ENCODE results near the gene SGPP2.

Gene SGPP2

DNA sequence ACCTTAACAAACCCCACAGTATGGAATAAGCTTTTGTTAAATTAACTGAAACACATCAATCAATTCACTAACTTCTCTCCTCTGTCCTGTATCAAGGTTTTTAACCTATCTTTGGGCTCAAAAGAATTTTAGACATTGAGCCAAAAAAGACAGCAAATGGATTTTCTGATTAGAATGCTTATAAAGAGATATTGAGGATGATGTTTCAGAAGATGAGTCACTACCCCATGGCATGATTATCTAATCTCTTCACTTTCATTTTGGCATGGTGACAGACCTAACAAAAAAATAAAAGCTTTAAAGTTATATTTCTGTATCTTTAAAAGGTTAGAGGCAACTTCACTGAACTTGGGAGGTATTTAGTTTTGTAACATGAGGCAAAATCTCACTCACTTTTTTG, 55.5 kb downstream of the SGPP2 start:
- DNase-seq = no peak

DNA sequence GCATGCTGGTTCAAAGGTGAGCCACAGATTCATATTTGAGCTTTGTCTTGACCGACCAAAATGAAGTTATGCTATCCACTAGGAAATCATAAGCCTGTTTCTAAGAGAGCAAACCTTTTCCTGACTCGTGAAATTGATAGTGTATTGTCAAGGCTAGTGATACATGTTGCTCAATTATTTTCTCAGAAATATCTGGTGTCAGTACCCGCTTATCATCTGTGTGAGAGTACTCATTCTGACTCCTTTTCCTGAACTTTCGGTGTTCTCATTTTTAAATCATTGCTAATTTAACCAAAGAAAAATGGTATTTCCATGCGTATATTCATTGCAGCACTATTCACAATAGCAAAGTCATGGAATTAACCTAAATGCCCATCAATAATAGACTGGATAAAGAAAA, 56.2 kb downstream of the SGPP2 start:
- DNase-seq = no peak

DNA sequence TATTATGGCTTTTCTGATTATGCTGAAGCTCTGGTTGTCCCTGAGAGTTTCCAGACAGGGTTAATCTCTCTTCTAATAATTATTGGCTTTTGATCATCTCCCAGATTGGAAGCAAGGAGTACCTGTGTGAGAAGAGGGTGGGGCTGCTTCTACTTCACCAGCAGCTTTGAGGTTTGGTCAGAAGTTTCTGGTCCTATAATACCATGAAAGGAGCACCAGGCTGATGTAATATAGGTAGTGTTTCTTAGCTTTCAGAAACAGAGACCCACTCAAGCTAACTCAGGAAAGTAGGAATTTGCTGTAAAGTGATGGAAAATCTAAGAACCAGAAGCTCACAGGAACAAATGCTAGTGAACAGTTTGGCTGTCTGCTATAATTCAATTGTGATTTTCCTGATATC, 57.6 kb downstream of the SGPP2 start:
- no peak for DNase-seq

DNA sequence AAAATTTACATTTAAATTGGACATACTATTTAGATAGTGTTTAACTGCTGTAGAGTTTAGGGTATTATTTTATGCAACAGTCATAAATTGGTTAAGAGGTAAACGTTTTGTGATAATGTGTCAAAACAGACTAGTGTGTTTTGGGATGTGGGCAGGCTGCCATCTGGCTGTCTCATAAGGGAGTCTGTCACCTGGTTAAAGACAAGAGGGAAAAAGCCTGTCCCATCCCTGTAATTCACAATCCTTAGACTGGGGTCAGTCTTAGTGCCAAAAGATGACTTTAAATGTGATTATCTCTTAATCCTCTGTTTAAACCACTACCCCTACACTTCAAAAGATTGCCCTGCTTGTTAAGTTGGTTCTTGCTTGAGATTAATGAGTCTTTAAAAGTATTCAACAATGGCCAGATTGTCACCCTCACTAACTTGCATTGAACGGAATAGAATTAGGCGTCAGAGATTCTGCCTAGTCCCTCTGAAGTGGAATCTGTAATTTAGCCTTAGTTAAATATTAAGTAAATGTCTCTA, 59.2 kb downstream of the SGPP2 start:
- no peak for DNase-seq

DNA sequence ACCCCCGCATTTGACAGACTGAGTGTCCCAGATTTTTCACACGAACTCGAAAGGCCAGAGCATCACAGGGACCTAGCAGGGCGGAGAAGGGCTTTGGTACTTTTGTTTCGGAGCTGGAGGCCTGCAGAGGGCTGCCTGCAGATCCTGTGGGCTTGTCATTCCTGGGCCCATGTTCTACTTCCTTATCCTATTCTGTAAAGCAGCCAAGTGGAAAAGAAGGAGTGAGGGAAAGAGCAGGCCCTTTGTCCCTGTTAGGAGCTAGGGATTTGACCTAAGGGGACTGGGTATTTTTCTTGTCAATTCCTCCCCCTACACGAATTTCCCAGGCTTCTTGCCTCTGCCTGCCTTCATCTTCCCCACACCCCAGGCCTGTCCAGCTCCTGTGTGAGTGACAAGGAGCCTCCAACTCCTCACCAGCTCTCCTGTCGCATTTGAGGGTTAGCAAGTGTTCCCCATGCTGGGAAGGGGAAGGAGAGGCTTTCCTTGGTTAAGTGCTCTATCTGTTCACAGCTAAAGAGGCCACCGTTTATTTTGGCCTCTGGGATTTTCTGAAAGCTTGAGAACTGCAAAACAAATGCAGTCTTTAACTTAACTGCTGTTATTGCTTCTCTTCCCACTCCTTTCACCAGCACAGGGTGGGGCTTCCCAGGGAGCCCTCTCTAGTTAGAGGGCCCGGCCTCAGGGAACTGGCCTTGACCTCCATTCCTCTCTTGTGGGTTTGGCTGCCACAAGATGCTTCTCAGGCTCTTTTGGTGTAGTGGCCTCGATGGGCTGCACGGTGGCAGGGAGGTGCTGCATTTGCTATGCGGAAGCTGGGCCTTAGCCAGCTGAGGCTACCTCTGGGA, 61.2 kb downstream of the SGPP2 start:
- DNase-seq = no peak

DNA sequence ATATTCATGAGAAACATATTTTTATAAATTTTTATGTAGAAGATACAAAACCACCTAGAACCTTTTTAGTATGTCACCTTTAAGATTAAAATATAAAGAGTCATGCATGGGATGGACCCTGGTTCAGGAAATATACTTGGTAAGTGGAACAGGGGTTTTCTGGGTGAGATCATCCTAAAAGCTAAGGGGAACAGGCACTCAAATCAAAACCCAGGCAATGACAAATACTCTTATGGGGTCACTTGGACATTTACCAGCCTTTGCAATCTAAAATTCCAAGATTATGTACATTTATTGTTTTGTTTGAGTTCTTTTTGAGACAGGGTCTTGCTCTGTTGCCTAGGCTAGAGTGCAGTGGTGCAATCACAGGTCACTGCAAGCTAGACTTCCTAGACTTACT, 65.8 kb downstream of the SGPP2 start:
- no peak for DNase-seq

DNA sequence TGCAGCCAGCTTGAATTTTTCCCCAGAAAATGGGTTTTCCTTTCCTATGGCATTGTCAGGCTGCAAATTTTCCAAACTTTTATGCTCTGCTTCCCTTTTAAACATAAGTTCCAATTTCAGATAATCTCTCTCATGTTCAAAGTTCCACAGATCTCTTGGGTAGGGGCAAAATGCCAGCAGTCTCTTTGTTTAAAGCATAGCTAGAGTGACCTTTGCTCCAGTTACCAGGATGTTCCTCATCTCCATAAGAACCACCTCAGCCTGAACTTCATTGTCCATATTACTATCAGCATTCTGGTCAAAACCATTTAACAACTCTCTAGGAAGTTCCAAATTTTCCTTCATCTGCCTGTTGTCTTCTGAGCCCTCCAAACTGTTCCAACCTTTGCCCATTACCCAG, 68.3 kb downstream of the SGPP2 start:
- no peak for DNase-seq

DNA sequence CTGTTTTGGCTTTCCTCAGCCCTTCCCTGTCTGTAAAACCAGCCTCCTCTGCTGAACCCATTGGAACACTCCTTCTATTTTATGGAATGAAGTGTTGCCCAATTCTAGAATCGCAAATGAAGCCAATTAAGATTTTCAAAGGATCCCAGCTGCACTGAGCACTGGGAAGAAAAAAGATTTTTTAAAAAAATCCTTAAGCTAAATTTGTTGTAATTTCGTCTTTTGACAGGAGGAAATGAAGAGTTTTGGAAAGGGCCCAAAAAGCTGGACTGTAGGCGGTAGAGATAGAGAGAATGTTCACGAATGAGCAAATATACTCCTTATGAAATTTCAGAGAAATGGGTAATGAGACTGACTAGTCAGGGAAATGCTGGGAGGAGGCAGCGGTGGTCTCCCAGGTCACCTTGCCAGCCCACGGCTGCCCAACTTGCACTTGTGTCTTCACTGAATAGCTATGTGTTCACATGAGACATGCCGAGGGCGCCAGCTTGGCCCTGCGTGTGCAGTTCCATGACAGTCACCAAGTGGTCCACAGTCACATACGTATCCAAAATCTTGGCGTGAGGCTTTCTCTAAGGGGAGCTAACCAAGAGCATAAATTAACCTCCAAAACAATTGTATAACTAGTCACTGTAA, 69.9 kb downstream of the SGPP2 start:
- no peak for DNase-seq

DNA sequence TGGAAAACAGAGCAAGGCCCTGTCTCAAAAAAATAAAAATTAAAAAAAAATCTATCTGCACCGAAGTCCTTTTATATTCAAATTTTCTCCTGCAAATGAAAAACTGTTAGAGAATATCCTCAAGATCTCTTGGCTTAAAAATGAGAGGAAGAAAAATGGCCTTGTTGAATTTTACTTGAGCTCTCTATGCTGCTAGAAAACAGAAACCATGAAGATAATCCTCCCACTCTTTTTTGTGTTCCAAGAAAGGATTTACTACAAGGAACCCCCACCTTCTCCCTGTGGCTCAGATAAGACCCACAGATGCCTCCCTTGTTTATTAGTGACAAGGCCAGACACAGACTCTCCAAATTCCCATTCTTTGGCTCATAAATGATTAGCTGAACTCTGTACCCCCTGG, 71.0 kb downstream of the SGPP2 start:
- DNase-seq = no peak

DNA sequence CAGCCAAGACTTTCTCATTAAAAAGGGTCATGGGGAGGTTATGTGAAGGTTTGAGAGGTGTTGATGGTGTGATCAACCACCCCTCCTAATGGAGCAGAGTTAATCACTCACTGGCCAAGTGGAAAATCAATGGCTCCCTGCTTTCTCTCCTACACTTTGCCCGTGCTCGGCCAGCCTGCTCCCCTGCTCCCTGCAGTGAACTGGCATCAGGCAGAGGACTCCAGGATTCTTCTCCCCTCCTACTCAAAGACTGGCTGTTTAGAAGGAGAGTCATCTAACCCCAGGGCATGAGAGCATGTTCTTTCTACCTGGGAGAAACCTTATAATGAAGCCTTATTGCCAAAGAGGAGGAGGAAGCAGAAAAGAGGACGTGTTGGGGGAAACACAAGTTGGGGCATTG, 74.9 kb downstream of the SGPP2 start:
- no peak for DNase-seq

DNA sequence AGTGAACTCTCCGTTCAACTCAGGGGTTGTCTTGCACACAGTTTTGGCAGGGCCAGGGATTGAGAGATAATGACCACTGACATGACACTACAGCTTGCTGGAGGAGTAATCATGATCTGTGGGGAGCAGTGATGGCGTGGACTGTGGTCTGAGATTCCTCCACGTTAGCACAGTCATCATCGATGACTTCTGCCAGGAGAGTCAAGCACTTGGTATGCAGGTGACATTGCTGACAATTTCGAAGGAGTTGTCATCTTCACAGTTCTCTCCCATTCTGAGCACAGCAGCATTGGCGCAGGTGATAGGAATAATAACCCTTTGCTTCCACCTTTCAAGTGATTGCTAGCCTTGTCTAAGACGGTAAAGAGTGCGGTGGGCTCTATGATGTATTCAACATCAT, 79.8 kb downstream of the SGPP2 start:
- no peak for DNase-seq

DNA sequence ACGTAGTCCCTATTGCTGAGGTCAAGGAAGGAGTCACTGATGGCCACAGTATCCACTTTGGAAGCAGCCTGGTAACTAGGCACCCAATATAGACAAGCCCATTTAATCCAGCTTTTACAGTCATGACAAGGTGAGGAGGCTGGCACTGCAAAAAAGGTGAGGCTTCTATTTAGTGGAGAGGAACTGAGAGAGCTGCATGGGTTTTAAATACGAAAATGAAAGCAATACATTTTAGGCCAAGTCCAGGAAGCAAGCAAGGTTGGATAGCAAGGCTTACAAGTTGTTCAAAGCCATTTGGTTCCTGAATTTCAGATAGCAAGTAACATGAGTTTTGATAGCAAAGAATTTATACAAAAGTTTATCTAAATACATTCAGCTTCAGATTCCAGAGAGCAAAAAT, 80.4 kb downstream of the SGPP2 start:
- DNase-seq = no peak

DNA sequence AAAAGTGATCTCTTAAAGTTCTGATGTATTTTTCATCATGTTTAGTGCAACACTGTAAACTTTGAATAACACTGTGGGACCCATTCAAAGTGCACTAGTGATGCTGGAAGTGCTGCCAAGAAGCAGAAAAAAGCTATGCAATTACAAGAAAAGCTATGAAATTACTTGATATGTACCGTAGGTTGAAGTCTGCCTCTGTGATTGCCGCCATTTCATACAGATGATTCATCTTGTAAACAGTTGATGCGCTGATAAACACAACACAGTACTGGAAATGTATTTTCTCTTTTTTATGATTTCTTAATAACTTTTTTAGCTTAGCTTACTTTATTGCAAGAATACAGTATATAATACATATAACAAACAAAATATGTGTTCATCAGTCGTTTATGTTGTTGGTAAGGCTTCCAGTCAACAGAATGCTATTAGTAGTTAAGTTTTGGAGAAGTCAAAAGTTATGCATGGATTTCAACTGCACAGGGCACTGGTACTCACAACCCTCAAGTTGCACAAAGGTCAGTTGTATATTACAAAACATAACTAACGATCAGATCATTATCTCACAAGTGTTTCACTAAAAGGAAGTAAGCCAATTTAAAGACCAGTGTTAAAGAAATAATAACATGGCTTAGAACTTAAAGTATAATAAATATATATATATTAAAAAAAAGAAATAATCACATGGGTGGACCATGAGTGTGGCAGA, 82.0 kb downstream of the SGPP2 start:
- no peak for DNase-seq

DNA sequence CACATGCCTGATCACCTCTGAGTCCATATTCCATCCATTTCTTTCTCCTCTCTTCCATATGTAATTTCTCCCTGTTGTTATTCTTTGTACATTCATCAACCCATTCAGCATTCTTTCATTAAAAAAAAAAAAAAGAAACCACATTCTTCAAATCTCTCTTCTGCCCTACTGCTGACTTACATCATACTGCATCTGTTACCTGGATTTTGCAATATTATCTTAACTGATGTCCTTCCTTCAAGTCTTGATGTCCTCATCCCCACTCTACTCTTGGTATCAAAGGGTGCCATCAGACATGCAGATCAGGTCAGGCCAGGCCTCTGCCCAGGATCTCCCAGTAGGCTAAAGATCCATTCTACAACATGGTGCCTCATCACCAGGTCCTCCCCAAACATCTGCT, 90.6 kb downstream of the SGPP2 start:
- no peak for DNase-seq

DNA sequence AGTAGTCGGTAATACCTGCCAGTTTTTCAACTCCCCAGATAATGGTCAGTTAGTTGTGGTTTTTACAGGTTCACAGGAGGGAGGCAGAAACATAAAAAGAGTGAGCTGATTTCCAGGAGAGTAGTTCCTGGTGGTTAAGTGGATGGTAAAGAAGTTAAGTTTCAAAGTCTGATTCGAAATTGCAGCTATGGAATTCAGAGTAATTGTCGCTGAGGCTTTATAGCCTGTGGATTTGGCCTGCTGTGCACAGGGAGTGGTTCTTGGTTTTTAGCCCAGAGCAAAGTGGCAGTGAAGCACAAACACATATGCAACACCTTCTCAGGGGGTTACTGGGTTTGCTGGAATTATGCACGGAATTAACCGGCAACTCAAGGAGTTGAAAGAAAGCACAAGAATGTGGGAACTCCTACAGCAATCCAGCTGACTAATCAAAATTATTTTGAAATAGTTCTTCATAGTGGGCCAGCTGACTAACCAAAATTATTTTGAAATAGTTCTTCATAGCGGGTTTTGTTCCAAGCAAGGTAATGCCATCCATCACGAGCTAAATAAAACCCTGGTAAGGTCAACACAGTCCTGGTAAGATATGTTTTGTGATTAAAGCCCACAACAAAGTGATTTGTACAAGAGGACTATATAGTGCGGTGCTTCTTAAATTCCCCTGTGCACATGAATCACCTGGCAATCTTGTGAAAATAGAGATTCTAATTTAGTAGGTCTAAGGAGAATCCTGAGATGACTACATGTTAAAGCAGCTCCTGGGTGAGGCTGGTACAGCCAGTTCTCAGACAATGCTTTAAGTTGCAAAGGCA, 94.4 kb downstream of the SGPP2 start:
- DNase-seq = no peak

DNA sequence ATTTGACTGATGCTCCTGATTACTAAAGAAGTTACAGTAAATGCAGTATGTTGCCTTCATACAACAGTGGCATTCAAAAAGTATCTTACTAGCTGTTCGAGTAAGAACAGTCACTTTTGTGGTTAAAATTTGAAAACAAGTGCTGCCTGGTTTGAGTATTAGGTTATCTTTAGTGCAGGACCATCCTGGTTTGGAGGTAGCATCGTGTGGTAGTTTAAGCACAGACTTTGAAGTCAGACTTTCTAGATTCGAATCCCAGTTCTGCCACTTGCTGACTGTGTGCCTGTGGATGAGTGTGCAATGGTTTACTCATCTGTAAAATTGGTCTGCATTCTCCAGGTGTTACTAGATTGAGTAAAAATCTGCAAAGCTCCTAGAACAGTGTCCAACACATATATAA, 96.8 kb downstream of the SGPP2 start:
- no peak for DNase-seq

DNA sequence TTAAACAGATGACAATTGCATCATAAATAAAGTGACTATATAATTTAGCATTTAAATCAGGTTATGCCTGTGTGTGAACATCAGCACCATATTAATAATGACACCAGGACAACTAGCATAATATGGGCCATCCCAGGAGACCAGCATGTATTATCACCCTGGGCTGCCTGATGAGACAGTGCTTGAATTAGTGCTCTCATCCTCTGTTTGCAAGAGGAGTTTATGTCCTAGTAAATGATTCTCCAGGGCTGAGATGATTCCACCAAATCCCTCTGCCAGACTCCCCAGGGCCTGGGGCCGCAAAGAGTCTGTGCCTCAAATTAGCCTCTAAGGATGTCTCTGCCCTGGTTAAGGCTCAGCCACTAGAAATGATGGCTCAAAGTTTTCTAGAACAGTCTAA, 97.7 kb downstream of the SGPP2 start:
- no peak for DNase-seq

DNA sequence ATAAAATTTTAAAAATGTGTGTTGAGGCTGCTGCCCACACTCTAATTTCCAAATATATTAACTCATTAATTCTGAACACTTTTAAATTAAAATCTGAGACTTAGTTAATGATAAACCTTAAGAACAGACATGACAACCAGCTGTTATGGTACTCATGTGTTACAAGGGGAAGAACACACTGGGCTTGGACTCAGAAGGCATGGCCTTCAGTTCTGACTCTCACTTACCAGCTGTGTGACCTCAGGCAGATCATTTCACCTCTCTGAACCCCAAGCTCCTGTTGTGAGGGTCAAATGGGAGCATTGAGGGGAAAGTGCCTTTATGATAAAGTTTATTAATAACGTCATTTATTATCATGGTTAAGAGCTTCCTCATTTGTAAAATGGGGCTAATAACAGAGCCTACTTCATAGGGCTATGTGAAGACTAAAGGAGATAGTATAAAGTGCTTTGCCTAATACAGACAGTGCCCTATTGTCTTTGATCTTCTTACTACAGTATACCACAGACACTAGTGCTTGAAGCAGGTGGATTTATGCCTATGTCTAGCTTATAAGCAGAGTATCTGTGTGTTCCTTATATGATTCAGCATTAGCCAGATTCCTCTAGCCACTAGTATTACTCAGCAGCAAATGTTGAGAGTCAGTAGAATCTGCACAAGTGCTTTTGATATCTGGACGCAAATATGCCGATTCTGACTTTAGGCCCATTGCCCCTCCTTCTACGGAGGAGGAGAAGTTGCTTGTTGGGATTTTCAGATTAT, 99.6 kb downstream of the SGPP2 start:
- DNase-seq = no peak

DNA sequence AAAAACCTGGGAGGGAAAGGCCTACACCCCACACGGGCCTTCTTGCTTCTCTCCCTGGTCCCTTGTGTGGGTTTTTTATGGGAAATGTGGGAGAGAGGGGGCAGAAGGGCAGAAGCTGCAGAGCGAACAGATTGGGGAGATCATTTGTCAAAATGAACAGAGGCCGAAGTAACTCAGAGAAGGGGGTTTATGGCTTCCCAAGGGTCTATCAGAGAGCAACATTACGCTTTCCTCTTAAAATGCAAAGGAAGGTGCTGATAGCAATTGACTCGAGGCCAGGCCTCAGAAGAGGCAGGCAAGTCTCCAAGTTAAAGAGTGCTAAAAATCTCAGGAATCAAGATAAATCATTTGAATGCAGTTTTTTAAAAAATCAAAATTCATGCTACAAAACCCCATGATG, 101.5 kb downstream of the SGPP2 start:
- DNase-seq = no peak

DNA sequence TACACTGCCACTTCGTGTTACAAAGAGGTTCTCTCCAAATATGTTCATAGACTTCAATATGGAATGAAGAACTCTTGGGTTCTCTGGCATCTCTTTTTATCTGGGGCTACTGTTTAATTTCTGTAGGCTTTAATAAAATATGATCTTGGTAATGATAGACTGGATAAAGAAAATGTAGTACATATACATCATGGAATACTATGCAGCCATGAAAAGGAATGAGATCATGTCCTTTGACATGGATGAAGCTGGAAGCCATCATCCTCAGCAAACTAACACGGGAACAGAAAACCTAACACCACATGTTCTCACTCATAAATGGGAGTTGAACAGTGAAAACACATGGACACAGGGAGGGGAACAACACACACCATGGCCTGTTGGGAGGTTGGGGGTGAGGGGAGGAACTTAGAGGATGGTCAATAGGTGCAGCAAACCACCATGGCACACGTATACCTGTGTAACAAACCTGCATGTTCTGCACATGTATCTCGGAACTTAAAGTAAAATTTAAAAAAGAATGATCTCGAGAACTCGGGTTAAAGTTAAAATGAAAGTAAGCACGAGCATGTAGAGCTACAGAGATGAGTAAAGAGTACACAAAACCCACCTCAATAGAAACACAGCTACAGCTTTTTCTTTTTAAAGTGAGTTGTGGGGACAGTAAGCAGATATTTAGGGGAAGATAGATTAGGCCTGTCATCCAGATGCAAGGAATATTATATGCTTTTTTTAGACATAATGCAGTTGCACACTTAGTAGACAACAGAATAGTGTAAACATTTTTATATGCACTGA, 102.3 kb downstream of the SGPP2 start:
- no peak for DNase-seq

DNA sequence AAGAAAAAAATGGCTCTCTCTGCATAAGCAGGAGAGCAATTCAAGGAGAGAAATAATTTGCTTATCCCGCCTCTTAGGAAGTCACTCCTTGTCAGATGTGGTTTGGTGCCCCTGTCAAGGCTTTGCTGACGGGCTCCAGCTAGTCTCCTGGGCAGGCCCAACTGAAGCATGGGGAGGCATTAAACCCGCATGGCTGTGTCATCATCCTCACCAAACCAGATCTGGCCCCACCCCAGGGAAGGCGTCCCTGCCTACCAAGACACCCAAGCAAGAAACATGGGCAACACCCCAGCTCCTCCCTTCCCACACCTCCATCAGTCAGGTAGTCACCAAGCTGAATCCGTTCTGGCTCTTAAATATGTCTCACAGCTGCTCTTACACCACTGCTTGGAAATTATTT, 108.0 kb downstream of the SGPP2 start:
- no peak for DNase-seq
